Spleen (tissue), 11 donors: Measurements from ENCODE around the gene FBXO45. TPM values are rescaled to one million over a fixed set of nuclear protein-coding genes. Genes with fewer than 3 reads are reported as not detected.
A peak's percentile ranks its signal among the peaks of the same experiment; 100 is the strongest.

Experiments used
- DNase-seq: peaks from one replicate; pipeline ENCODE4 v3.0.0-alpha.2; 2020
- H3K27ac ChIP-seq, 8 donors: fragments of 200-600 bp; sonication (generic) in 7 of 8; 1 replicate in 4 of 8; 2 replicates in 4 of 8; pipeline versions ENCODE4 v1.5.0 to v1.8.0; 2016 to 2021; ENCODE audit warnings: inconsistent platforms in 4 of 8, mild to moderate bottlenecking in 4 of 8, moderate library complexity in 1 of 8
- H3K27me3 ChIP-seq, 7 donors: fragments of 200-600 bp; sonication (generic) in 6 of 7; replicated peaks in 1 of 7; 1 replicate in 4 of 7; 2 replicates in 3 of 7; pipeline versions ENCODE4 v1.5.0 to v1.8.0; 2016 to 2021; ENCODE audit warnings: inconsistent platforms in 3 of 7, mild to moderate bottlenecking in 1 of 7
- H3K36me3 ChIP-seq, 6 donors: fragments of 200-600 bp; sonication (generic) in 5 of 6; 1 replicate in 4 of 6; 2 replicates in 2 of 6; pipeline versions ENCODE4 v1.5.0 to v1.8.0; 2016 to 2021; ENCODE audit warnings: inconsistent platforms in 2 of 6
- H3K4me1 ChIP-seq, 6 donors: fragments of 200-600 bp; sonication (generic) in 5 of 6; 1 replicate in 3 of 6; 2 replicates in 3 of 6; pipeline versions ENCODE4 v1.5.0 to v1.8.0; 2016 to 2021; ENCODE audit warnings: inconsistent platforms in 3 of 6
- H3K4me3 ChIP-seq, 8 donors: fragments of 200-600 bp; sonication (generic) in 7 of 8; 1 replicate in 4 of 8; 2 replicates in 4 of 8; pipeline versions ENCODE4 v1.5.0 to v1.8.0; 2016 to 2021; ENCODE audit warnings: inconsistent platforms in 4 of 8, mild to moderate bottlenecking in 4 of 8, moderate library complexity in 2 of 8
- H3K9me3 ChIP-seq, 8 donors: fragments of 200-600 bp; sonication (generic) in 7 of 8; 1 replicate in 4 of 8; 2 replicates in 4 of 8; pipeline versions ENCODE4 v1.5.0 to v1.8.0; 2016 to 2021; ENCODE audit warnings: inconsistent platforms in 4 of 8
- CTCF ChIP-seq, 11 experiments: fragments of 200-600 bp in 7 of 11; fragments of 450-650 bp in 4 of 11; sonication (generic) in 4 of 11; IDR thresholded peaks in 8 of 11; conservative IDR thresholded peaks in 3 of 11; 1 replicate in 7 of 11; 2 replicates in 4 of 11; pipeline versions ENCODE4 v1.4.0 to v1.8.0; 2016 to 2021; ENCODE audit warnings: antibody characterized with exemption in 11 of 11, inconsistent platforms in 4 of 11, mild to moderate bottlenecking in 1 of 11
- POLR2A ChIP-seq, 3 donors: fragments of 450-650 bp; IDR thresholded peaks; one replicate each; pipeline ENCODE4 v1.5.1; 2017; ENCODE audit warnings: antibody characterized with exemption in 3 of 3, mild to moderate bottlenecking in 1 of 3
- POLR2AphosphoS5 ChIP-seq, 3 donors: sonication (generic); formaldehyde crosslinking; IDR thresholded peaks; one replicate each; pipeline ENCODE4 v1.5.1; 2017; ENCODE audit warnings: antibody characterized with exemption in 3 of 3
- WGBS, 5 donors: extraction: QIAGEN DNeasy Blood & Tissue Kit in 3 of 5; methylation state at CpG; one replicate each; pipeline versions ENCODE4 v1.1.5 to v1.1.7; 2013 to 2018; 5-methylcytosine and 5-hydroxymethylcytosine counted together
- intact Hi-C: fragments of 100-400 bp; cut with DNase I; formaldehyde crosslinking; loops from one replicate; pipeline ENCODE4 v1.15.0; 2023; ENCODE audit warnings: low total_unique reads
- polyA plus RNA-seq, 3 donors: library from polyadenylated mRNA; stranded (reverse); fragments of 200-250 nt; gene quantifications; one replicate each; pipeline ENCODE4 v1.2.1, GENCODE V29; 2013
- total RNA-seq, 7 donors: library from RNA; depleted of rRNA in 3 of 7; stranded (reverse); fragments of >200 nt in 3 of 7; fragmentation: NEBNext Ultra II Directional in 4 of 7; extraction: Animal tissue kit (Norgen Biotek cat#: 25700) in 4 of 7; gene quantifications; one replicate each; pipeline versions ENCODE4 v1.1.0 to v1.2.1, GENCODE V29; 2016 to 2021
- donor health status: healthy with polysubstance abuse.
- donor health status: DM: no; HTN: no; CAD: no; lungs with moderate emphysema.
- donor health status: DM: no; HTN: no; CAD: no.
- donor health status: Bipolar disorder and iron deficiency.
- donor health status: healthy.
- donor health status: DM: no; HTN: no; CAD: no.
- donor health status: DM: yes; HTN: yes; CAD: no.

The FBXO45 gene
- total and polyA plus RNA-seq, 10 donors: 2.3 to 11.7 (median 7.5) TPM

DNA sequence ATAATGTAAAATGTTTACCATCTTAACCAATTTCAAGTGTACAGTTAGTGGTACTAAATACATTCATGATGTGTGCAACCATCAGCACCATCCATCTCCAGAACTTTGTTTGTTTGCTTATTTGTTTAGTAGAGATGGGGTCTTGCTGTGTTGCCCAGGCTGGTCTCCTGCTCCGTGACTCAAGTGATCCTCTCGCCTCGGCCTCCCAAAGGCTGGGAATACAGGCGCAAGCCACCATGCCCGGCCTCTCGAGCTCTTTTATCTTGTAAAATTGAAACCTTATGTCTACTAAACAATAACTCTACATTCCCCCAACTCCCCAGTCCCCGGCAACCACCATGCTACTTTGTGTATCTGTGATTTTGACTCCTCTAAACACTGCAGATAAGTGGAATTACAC, 31.9 kb downstream of the FBXO45 start:
- 93 to 98% (median 93%) methylated on average over 7 of the region's 7 CpGs for WGBS, 5 donors
- intact Hi-C loops: no loop called here
- TF ChIP-seq POLR2AphosphoS5 (IDR thresholded peaks at IDR 0.05) (no peak), POLR2A (IDR thresholded peaks at IDR 0.05) (no peak), CTCF (IDR thresholded peaks at IDR 0.05 in 8 of 11, conservative IDR thresholded peaks at IDR 0.05 in 3 of 11) (no peak)

DNA sequence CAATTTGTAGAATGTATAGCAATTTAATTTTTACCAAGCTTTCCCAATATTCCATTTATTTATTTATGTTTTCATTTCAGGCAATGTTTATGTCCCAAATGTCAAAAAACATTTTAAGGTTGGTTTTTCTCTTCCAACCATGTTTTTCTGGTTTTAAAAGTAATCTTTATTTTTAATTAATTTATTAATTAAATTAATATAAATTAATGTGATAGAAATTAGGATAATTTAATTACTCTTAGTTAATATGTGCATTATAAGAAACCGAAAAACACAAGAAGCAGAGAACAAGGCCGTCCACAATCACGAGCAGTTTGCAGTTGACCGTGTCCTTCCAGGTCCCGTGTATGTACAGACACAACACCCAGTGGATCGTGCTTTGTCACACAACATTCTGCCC, 34.2 kb downstream of the FBXO45 start:
- Histone ChIP-seq H3K27me3 (peaks cover 0 to 5% (median 0%) of the 10 kb centered on the region in 7 donors), H3K4me1 (peaks cover 0 to 21% (median 0%) of the 10 kb centered on the region in 6 donors), H3K27ac (no peak overlapping the region), H3K4me3 (no peak overlapping the region), H3K36me3 (no peaks in the 10 kb centered on the region), H3K9me3 (no peaks in the 10 kb centered on the region)
- DNase-seq: no peak
- 92 to 99% (median 98%) methylated on average over 6 of the region's 6 CpGs for WGBS, 5 donors
- TF ChIP-seq POLR2A (IDR thresholded peaks at IDR 0.05) (no peak), POLR2AphosphoS5 (IDR thresholded peaks at IDR 0.05) (no peak), CTCF (IDR thresholded peaks at IDR 0.05 in 8 of 11, conservative IDR thresholded peaks at IDR 0.05 in 3 of 11) (no peak)
- intact Hi-C loops: no loop called here

More for the DNA sequence above, 31.9 kb downstream of the FBXO45 start:
- Histone ChIP-seq H3K4me1 (peaks cover 0 to 22% (median 0%) of the 10 kb centered on the region in 6 donors), H3K9me3 (no peaks in the 10 kb centered on the region), H3K27me3 (peaks cover 0 to 20% (median 4%) of the 10 kb centered on the region in 7 donors), H3K27ac (no peak overlapping the region), H3K36me3 (no peaks in the 10 kb centered on the region), H3K4me3 (no peak overlapping the region)
- no peak for DNase-seq

DNA sequence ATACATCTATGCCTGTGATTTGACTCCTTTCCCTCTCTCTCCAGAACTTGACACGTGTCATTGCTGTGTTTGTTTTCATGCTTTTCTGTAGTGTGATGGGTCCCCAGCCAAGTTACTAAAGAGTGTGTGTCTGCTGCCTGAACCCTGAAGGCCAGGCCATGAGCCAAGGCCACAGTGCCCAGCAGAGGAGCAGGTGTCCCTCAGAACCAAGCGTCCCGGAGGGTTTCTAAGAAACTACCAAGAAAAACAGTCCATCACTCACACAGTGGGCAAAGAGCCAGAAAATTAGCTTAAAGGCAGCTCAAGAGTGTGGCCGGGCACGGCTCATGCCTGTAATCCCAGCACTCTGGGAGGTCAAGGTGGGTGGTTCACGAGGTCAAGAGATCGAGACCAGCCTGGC, 35.2 kb downstream of the FBXO45 start:
- Histone ChIP-seq H3K27ac (no peak overlapping the region), H3K4me1 (peaks cover 0 to 17% (median 0%) of the 10 kb centered on the region in 6 donors)

DNA sequence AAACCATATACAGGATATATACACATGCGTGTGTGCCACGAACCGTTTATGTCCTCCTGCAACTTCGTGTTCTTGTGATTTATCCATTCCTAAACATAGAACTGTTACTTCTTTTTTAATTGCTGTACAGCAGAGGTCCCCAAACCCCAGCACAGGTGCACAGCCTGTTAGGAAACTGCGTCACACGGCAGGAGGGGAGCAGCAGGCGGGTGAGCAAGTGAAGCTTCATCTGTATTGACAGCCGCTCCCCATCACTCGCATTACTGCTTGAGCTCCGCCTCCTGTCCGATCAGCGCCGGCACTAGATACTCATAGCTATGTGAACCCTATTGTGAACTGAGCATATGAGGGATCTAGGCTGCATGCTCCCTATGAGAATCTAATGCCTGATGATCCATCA, 36.1 kb downstream of the FBXO45 start:
- Histone ChIP-seq H3K4me3 (no peak overlapping the region), H3K36me3 (no peaks in the 10 kb centered on the region), H3K4me1 (peaks cover 2 to 24% (median 5%) of the 10 kb centered on the region in 6 donors), H3K9me3 (peaks cover 0 to 6% (median 0%) of the 10 kb centered on the region in 8 donors), H3K27ac (no peak overlapping the region), H3K27me3 (no peaks in the 10 kb centered on the region)
- DNase-seq: peak; percentile 78
- WGBS, 5 donors: 35 to 57% (median 52%) methylated on average over 13 of the region's 13 CpGs
- intact Hi-C loops: no loop called here
- TF ChIP-seq POLR2AphosphoS5 (IDR thresholded peaks at IDR 0.05) (no peak), CTCF (IDR thresholded peaks at IDR 0.05 in 8 of 11, conservative IDR thresholded peaks at IDR 0.05 in 3 of 11) (no peak), POLR2A (IDR thresholded peaks at IDR 0.05) (no peak)

More for the DNA sequence above, 35.2 kb downstream of the FBXO45 start:
- WGBS, 5 donors: 67 to 76% (median 69%) methylated on average over 7 of the region's 7 CpGs
- Histone ChIP-seq H3K9me3 (peaks cover 0 to 4% (median 0%) of the 10 kb centered on the region in 8 donors), H3K4me3 (no peak overlapping the region), H3K27me3 (no peaks in the 10 kb centered on the region), H3K36me3 (no peaks in the 10 kb centered on the region)
- intact Hi-C loops: no loop called here
- TF ChIP-seq POLR2A (IDR thresholded peaks at IDR 0.05) (no peak), CTCF (IDR thresholded peaks at IDR 0.05 in 8 of 11, conservative IDR thresholded peaks at IDR 0.05 in 3 of 11) (no peak), POLR2AphosphoS5 (IDR thresholded peaks at IDR 0.05) (no peak)
- DNase-seq: no peak
